Stimulated activated CD4-positive, alpha-beta T cell treated with anti-CD3 and anti-CD28 coated beads, TNF-alpha, amount 100 ng/mL, for 48 hours (primary cell): Measurements from ENCODE around the gene POR.
"Not testable (repeated sequence)": the region's sequence is repeated elsewhere in the genome, so short reads cannot be mapped to it uniquely, and the experiment has no call there.

ENCODE experiments used
- DNase-seq, 3 donors: peaks; one replicate each; pipeline ENCODE4 v3.0.0-alpha.2; 2020; ENCODE audit warnings: low read depth in 3 of 3

The POR gene

DNA sequence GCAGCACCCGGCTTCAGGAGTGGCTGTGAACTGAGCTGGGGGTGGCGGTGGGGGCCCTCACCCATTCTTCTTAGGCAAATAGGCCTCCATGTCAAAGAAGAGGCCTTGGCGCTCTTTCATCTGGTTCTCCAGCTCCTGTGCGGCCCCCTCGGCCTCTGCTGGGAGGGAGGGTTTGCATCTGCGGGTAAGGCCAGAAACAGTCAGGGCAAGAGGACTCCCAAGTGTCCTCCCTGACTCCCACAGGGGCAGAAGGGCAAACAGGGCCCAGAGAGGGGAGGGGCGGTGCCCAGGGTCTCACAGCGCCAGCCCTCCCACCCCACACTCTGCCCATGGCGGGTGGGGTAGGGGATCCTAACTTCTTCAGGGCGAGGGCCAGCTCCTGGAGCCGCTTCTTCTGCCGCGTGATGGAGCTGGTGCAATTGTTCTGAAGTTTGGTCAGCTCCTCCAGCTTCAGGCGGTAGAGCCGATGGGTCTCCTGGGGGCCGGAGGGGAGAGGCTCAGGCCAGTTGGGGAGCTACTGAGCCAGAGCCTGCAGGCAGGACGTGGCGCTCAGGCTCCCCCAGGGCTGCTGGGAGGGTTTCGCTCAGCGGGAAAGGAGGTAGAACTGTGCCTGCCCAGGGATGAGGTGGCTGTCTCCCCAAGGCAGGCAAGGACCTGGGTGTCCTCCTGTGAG, 77.3 kb downstream of the POR start:
- no peak for DNase-seq

- no peak for DNase-seq
Observed at GRCh38 chr7:75993689-75994387, 78.9 kb downstream of the POR start.

GRCh38 chr7:75994388-75995051, 79.6 kb downstream of the POR start, which contains the start of gene TMEM120A:
TSS of gene TMEM120A (minus strand) at chr7:75994595. CDS start at chr7:75994570, 25 bp downstream.
- DNase-seq = peak; percentile 81 to 99 (median 88)

GRCh38 chr7:75995052-75995471, 80.1 kb downstream of the POR start:
- no peak for DNase-seq

DNA sequence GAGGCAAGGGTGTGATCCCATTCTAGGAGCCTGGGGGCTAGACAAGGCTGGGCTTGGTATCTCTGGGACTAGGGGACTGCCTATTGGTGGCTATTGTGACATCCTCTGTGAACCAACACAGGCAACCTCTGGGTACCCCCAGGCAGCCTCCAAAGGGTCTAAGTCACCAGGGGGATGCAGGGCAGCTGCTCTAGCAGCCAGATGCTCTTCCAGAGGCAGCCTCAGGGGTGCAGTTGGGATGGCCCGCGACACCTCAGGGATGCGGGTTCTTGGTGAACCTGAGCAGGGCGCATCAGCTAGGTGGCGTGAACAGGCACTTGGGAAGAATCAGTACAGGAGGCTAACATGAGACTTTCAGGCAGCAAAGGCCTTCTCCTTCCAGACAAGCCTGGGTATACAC, 81.0 kb downstream of the POR start:
- no peak for DNase-seq

DNA sequence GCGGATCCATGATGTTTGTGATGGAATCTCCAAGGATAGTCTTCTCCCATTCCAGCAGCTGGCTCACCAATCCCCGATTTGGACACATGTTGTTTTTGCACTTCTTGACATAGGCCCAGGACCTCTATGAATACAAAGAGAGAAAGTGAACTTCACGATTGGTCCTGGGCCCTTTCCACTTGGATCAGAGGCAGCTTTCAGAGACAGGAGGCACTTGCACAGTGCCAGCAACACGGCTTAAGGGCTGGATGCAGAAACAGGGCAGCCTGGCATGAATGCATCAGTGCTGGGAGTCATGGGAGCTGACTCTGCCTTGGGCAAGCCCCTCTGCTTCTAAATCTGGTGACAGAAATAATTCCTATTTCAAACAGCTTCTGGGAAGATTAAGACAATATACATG, 81.5 kb downstream of the POR start:
- DNase-seq = no peak

- no peak for DNase-seq
Observed at GRCh38 chr7:75998038-75998437, 83.1 kb downstream of the POR start.

DNA sequence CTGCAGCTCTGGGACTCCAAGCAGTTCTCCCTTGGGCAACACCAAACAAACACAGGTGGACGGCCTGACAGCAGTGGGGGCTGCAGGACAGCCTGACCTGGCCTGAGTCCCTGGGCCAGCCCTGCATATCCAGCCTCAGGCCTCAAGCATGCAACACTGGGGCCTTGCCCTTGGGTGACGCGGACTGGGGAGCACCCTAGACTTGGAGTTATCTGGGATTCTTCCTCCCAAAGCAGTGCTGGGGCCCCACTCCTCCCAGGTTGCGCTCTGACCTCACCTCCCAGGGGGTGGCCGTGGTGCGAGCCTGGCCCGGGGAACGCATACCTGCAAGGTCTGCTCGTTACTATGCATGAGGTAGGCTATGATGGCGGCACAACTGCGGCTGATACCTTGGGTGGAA, 85.6 kb downstream of the POR start:
- no peak for DNase-seq

DNA sequence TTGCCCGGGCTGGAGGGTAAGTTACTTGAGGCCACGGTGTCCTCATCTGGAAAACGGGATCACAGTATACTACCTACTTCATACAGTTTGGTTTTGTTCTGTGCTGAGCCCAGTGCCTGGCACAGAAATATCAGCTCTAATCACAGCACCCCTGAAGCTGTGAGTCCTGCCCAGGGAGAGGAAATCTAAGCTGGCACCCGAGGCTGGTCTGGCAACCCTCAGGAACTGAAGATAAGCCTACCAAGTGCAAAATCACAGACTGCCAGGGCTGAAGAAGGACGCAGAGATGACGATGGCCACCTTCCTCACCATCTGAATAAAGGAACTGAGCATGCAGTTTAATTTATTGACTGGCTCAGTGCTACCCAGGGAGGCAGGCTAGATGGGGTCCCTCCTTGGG, 87.2 kb downstream of the POR start:
- DNase-seq = no peak

DNA sequence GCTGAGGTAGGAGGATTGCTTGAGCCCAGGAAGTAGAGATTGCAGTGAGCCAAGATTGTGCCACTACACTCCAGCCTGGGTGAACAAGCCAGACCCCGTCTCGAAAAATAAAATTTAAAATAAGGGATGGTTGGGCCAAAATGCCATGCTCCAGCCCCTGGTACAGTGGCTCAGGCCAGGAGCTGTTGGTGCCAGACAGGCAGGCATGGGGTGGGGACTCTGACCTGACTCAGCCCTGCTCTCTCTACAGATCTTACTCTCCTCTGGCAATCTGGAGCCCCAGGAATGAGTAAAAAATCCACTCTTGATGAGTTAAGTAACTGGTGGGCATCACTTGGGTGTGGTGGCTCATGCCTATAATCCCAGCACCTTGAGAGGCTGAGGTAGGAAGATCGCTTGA, 87.9 kb downstream of the POR start:
- no peak for DNase-seq

- DNase-seq = no peak
Observed at GRCh38 chr7:76003351-76003750, 88.4 kb downstream of the POR start.

DNA sequence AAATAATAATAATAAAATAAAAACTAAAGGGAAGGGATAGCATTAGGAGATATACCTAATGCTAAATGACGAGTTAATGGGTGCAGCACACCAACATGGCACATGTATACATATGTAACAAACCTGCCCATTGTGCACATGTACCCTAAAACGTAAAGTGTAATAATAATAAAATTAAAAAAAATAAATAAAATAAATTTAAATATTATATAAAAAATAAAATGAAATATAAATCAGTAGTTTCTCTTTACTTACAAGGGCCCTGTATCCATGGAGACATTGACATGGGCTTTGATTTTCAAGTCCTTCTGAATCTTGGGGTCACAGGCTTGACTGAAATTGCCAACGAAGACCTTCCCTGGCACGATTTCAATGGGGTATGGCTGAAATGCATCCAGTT, 90.0 kb downstream of the POR start:
- DNase-seq = not testable (repeated sequence)

- DNase-seq = no peak
Observed at GRCh38 chr7:76008156-76008687, 93.3 kb downstream of the POR start.

DNA sequence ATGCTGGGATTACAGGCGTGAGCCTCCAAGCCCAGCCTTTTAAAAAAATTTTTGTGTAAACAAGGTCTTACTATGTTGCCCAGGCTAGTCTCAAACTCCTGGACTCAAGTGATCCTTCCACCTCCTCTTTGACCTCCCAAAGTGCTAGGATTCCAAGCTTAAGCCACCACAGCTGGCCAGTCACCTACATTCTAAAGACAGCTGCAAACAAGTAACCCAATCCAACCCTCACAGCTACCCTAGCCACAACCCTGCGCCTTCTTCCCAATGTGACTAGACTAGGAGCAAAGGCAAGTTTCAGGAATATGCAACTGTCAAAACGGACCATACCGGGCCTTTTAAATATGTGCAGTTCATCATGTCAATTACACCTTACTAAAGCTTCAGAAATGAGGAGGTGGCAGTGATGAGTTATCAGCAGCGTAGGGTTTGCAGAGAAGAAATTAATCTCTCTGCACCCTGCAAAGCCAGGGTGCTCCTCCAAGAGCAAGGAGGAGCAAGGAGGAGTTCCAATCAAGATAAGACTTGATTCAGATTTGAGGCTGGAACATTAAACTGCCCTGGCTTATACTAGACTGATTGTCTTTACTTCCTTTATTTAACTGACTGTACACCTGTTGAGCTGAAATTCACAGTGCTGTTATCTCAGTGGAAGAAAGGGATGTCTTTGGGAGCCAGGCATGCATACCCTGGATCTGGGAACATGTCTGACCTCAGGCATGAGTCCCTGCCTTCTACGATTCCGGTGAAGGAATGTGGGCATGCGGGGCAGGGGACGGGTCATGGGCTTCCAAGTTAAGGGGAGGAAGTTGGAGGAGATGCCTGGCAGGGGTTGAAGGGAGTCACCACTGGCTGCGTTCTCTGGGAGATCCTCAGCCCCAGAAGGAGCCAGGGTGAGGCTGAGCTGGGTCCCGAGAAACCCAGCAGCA, 95.0 kb downstream of the POR start:
- no peak for DNase-seq

DNA sequence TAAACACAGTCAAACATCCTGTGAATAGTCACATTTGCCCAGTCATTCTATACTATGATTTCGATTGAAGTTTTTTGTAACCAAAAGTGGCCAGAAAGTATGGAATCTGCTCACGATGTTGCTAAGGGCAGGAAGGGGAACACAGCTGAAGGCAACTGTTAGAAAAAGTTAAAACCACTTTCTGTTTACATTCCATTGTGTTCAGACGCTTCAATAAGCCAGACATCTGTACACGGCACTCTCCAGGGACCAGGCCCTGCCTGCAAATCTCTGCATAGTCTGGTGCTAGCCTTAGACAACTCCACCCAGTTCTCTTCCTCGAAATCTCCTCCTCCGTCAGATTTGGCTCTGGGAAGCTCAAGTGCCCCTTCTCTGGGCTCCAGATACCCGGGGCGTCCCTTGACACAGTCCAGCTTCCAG, 96.5 kb downstream of the POR start:
- DNase-seq = no peak

GRCh38 chr7:76016191-76016947, 101.4 kb downstream of the POR start:
- no peak for DNase-seq

- not testable (repeated sequence) for DNase-seq
Observed at GRCh38 chr7:76018520-76018919, 103.6 kb downstream of the POR start.

DNA sequence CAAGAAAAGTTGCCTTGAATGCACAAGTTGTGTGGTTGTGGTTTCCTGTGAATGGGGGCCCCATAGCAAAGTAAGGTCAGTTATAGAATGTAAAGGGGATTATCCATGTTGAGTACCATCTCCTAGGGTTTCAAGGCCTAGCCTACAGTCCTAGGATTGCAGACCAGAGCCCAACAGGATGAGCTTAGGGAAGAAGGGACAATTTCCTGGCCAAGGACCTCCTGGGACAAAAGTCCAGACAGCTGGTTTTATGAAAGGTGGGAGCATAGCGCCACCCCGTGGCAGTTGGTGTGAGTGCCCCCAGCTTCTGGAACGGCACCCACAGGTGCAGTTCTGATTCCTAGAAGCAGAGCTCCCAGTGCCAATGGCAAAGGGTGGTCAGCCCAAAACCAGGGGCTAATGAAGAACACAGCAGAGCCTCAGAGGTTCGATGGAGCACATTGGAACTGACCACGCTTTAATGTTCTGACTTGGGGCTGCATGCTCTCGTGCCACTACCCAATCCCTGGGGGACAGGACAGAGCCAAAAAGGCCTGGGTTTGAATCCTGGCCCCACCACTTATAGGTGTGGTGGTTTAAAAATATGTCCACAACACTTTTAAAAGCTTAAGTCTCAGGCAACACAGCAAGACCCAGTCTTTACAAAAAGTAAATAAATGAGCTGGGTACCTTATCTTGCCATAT, 105.2 kb downstream of the POR start:
- peak; percentile 40 to 67 (median 52) for DNase-seq

- no peak for DNase-seq
Observed at GRCh38 chr7:76022026-76022780, 107.2 kb downstream of the POR start.
